Gastrocnemius medialis (tissue), 4 donors: ENCODE data around the gene ADNP. TPM values are rescaled to one million over a fixed set of nuclear protein-coding genes. Genes with fewer than 3 reads are reported as not detected.

Source experiments
- ATAC-seq, 2 donors: fragments of 150-250 bp; one replicate each; pipeline ENCODE4 v1.9.1; 2016
- DNase-seq, 2 donors: peaks; one replicate each; pipeline ENCODE4 v3.0.0-alpha.2; 2019
- H3K27ac ChIP-seq, 4 donors: fragments of 200-600 bp; sonication (generic); 1 replicate in 1 of 4; 2 replicates in 3 of 4; pipeline ENCODE4 v1.5.1; 2016 to 2018; ENCODE audit warnings: mild to moderate bottlenecking in 2 of 4, moderate library complexity in 1 of 4
- H3K27me3 ChIP-seq, 3 donors: fragments of 200-600 bp; sonication (generic) in 2 of 3; 1 replicate in 1 of 3; 2 replicates in 2 of 3; pipeline versions ENCODE4 v1.5.1 to v1.6.0; 2016 to 2019; ENCODE audit warnings: mild to moderate bottlenecking in 1 of 3, moderate library complexity in 1 of 3
- H3K36me3 ChIP-seq, 2 donors: fragments of 200-600 bp; sonication (generic) in 1 of 2; one replicate each; pipeline ENCODE4 v1.5.1; 2017 to 2018
- H3K4me1 ChIP-seq, 2 donors: fragments of 200-600 bp; sonication (generic) in 1 of 2; one replicate each; pipeline ENCODE4 v1.5.1; 2016 to 2017; ENCODE audit warnings: mild to moderate bottlenecking in 2 of 2
- H3K4me3 ChIP-seq, 4 donors: fragments of 200-600 bp; sonication (generic) in 3 of 4; 1 replicate in 1 of 4; 2 replicates in 3 of 4; pipeline ENCODE4 v1.5.1; 2016 to 2019; ENCODE audit warnings: mild to moderate bottlenecking in 2 of 4
- H3K9me3 ChIP-seq, 3 donors: fragments of 200-600 bp; sonication (generic) in 2 of 3; 1 replicate in 1 of 3; 2 replicates in 2 of 3; pipeline ENCODE4 v1.5.1; 2016 to 2019
- POLR2A ChIP-seq, 2 donors: fragments of 450-650 bp; IDR thresholded peaks; one replicate each; pipeline ENCODE4 v1.6.1; 2017; ENCODE audit warnings: antibody characterized with exemption in 2 of 2, mild to moderate bottlenecking in 2 of 2, moderate library complexity in 2 of 2
- in situ Hi-C, 4 donors: fragments of 200-750 bp; cut with MboI; loops; one replicate each; pipeline versions ENCODE4 v1.15.0 to v1.8.0; 2017; ENCODE audit warnings: low sequenced_read_pairs in 4 of 4
- intact Hi-C: fragments of 100-400 bp; cut with DNase I; formaldehyde crosslinking; loops from one replicate; pipeline ENCODE4 v1.15.1; 2023; ENCODE audit warnings: low total_unique reads
- total RNA-seq, 4 donors: library from RNA; depleted of rRNA; stranded (reverse); fragments of >200 nt; gene quantifications; one replicate each; pipeline versions ENCODE4 v1.1.0 to v1.2.3, GENCODE V29; 2016
- TF ChIP-seq, protein P1 (sequence below), 5 experiments: fragments of 450-650 bp in 3 of 5; fragments of 200-600 bp in 2 of 5; sonication (generic) in 2 of 5; IDR thresholded peaks in 4 of 5; conservative IDR thresholded peaks in 1 of 5; 1 replicate in 4 of 5; 2 replicates in 1 of 5; pipeline ENCODE4 v1.5.1; 2016 to 2019; ENCODE audit warnings: antibody characterized with exemption in 5 of 5, mild to moderate bottlenecking in 3 of 5, moderate library complexity in 3 of 5

Gene ADNP
- total RNA-seq, 4 donors from 2014 or later: 24.0 to 35.4 (median 31.5) TPM

DNA sequence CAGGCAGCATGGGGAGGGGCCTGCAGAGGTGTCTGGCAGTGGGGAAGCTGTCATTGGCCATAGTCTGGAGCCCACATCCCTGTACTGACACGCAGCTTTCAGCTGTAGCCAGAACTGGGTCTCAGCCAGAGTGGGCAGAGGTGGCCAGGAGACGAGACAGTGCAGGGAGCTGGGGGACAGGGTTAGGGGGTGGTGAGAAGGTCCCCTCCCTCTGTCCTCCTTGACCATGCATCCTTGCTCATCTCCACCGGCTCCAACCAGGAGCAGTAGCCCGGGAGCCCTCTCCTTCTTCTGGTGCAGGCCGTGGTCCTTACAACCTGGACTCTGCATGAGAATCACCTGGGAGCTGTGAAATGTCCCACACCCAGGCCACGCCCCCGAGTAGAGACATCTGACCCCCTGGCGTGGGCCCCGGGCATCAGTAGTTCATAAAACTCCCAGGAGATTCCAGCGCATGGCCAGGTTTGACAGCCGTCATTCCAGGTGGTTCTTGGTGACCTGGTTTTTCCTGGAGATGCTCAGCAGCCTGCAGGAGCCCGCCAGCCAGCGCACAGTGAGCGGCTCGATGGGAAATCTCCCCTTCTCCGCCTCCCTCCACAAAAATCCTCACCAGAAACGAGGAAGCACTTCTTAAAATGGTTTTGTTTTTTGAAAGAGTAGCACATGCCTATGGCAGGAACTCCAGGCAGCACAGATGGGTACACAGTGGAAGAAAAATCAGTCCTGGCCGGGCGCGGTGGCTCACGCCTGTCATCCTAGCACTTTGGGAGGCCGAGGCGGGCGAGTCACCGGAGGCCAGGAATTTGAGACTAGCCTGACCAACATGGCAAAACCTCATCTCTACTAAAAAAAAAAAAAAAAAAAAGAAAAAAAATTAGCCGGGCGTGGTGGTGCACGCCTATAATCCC is 56.2 kb downstream of the ADNP start:
- intact Hi-C loops: no loop called here
- H3K36me3 ChIP-seq: no peaks in the 10 kb centered on the region
- TF ChIP-seq POLR2A (IDR thresholded peaks at IDR 0.05): no peak
- TF ChIP-seq, protein P1, sequence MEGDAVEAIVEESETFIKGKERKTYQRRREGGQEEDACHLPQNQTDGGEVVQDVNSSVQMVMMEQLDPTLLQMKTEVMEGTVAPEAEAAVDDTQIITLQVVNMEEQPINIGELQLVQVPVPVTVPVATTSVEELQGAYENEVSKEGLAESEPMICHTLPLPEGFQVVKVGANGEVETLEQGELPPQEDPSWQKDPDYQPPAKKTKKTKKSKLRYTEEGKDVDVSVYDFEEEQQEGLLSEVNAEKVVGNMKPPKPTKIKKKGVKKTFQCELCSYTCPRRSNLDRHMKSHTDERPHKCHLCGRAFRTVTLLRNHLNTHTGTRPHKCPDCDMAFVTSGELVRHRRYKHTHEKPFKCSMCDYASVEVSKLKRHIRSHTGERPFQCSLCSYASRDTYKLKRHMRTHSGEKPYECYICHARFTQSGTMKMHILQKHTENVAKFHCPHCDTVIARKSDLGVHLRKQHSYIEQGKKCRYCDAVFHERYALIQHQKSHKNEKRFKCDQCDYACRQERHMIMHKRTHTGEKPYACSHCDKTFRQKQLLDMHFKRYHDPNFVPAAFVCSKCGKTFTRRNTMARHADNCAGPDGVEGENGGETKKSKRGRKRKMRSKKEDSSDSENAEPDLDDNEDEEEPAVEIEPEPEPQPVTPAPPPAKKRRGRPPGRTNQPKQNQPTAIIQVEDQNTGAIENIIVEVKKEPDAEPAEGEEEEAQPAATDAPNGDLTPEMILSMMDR (IDR thresholded peaks at IDR 0.05 in 4 of 5, conservative IDR thresholded peaks at IDR 0.05 in 1 of 5): no peak
- H3K9me3 ChIP-seq: no peaks in the 10 kb centered on the region
- H3K4me1 ChIP-seq: no peaks in the 10 kb centered on the region
- no peaks in the 10 kb centered on the region for H3K27me3 ChIP-seq
- no peak overlapping the region for H3K27ac ChIP-seq
- in situ Hi-C loops: no loop called here
- ATAC-seq (no peak), DNase-seq (no peak)
- no peak overlapping the region for H3K4me3 ChIP-seq

DNA sequence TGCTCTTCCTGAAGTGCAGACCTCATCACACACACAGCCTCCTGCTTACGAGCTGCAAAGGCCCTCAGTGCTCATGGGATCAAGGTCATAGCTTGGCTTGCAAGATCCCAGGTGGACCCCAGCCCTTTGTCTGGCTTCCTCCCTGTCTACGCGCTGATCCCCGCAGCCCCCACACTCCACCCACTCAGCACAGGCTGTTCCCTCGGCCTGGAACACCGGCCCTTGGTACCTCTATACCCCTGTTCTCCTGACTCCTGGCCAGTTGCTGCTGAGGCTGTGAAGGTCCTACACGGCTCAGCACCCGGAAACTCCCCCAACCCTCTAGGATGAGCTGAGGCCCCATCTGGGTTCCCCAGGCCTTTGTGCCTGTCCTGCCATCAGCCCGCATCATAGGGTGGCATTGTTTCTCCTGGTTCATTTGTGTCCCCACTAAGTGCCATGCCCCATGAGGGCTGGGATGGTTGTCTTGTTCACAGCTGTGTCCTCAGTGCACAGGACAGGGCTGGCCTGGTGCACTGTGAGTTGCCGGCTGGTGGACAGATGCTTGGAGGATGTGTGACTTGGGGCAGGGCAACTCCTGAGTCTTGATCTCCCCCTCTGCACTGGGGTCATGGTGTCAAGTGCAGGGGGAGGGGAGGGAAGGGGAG is 57.0 kb downstream of the ADNP start:
- no peaks in the 10 kb centered on the region for H3K27me3 ChIP-seq
- no peak overlapping the region for H3K4me3 ChIP-seq
- in situ Hi-C loops (no loop called here), intact Hi-C loops (no loop called here)
- H3K9me3 ChIP-seq: no peaks in the 10 kb centered on the region
- TF ChIP-seq, protein P1 (IDR thresholded peaks at IDR 0.05 in 4 of 5, conservative IDR thresholded peaks at IDR 0.05 in 1 of 5): no peak
- TF ChIP-seq POLR2A (IDR thresholded peaks at IDR 0.05): no peak
- H3K36me3 ChIP-seq: no peaks in the 10 kb centered on the region
- no peak for DNase-seq
- no peak overlapping the region for H3K27ac ChIP-seq
- ATAC-seq: no peak
- no peaks in the 10 kb centered on the region for H3K4me1 ChIP-seq

DNA sequence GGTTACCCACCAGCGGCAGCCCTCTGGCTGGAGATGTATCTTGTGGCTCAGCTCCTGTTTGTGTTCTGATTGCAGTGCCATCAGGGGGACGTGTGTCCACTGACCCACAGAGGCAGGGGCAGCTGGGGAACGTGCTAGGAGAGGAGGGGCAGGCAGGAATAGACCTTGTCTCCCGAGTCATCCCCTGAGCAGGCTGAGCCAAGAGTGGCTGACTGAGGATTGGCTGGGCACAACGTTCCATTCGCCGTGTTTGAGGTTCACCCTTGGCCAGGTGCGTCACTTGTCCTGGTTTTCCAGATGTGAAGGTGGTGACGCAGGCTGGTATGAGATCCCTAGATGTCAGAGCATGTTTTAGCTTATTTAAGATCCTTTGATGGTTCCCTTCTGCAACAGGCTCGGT is 57.7 kb downstream of the ADNP start:
- no peaks in the 10 kb centered on the region for H3K36me3 ChIP-seq
- no peak for ATAC-seq
- no peak overlapping the region for H3K27ac ChIP-seq
- no peaks in the 10 kb centered on the region for H3K9me3 ChIP-seq
- in situ Hi-C loops (no loop called here), intact Hi-C loops (no loop called here)
- no peaks in the 10 kb centered on the region for H3K27me3 ChIP-seq
- H3K4me3 ChIP-seq: no peak overlapping the region
- DNase-seq: no peak
- TF ChIP-seq POLR2A (IDR thresholded peaks at IDR 0.05): no peak
- TF ChIP-seq, protein P1 (IDR thresholded peaks at IDR 0.05 in 4 of 5, conservative IDR thresholded peaks at IDR 0.05 in 1 of 5): no peak
- H3K4me1 ChIP-seq: no peaks in the 10 kb centered on the region

DNA sequence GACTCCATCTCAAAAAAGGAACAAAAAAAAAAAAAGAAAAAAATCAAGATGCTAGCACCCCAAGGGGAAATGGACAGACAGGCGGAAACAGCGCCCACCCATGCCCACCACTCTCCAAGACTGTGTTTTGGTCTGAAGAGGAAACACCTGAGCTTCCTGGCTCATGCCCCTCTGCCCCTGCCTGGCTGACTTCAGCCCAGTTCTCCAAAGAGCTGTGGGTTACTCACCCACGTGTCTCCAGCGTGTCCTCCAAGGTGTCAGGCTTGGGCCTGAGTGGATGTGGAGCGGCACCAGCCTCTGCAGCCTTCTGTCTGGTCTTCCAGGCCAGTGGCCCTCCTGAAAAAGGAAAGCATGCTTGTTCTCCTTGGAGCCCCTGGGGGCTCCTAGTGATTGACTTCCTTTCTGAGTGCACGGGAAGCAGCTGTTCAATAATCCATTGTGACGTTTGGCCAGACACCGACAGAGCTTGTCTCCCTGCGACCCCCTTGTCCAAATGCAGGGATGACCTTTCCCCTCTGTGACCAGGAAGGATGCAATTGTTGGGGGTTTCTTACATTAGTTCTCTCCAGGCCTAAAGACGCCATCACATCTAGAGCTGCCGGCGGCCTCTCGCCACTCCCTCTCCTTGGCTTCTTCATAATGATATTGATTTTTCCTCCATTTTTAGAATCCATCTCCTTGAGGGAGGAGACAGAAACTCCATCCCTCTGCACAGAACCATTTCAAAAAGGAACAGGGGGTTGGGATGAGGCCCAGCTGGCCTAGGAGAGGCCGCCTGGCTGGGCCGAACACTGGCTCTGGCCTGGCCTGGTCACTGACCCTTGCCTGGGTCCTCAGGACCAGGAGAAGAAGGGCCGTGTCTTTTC is 58.4 kb downstream of the ADNP start:
- Histone ChIP-seq H3K9me3 (no peaks in the 10 kb centered on the region), H3K27ac (no peak overlapping the region), H3K27me3 (no peaks in the 10 kb centered on the region), H3K4me1 (no peaks in the 10 kb centered on the region), H3K4me3 (no peak overlapping the region), H3K36me3 (no peaks in the 10 kb centered on the region)
- DNase-seq (no peak), ATAC-seq (no peak)
- TF ChIP-seq POLR2A (IDR thresholded peaks at IDR 0.05): no peak
- TF ChIP-seq, protein P1 (IDR thresholded peaks at IDR 0.05 in 4 of 5, conservative IDR thresholded peaks at IDR 0.05 in 1 of 5): no peak
- in situ Hi-C loops: no loop called here
- intact Hi-C loops: no loop called here
